Measurements from ENCODE around the gene SDHB. TPM values are rescaled to one million over a fixed set of nuclear protein-coding genes. Genes with fewer than 3 reads are reported as not detected.
A peak's percentile ranks its signal among the peaks of the same experiment; 100 is the strongest.

SDHB gene
- total and polyA plus RNA-seq, 10 donors, result 49.1 to 132 (median 83.7) TPM

GRCh38 chr1:17099616-17100340 is 45.9 kb upstream of the SDHB start:
- WGBS, 5 donors, result 48 to 63% (median 59%) methylated on average over 10 of the region's 10 CpGs
- peak overlapping the region in 1 of 8 donors; percentile 13 for H3K4me3 ChIP-seq
- peaks cover 0 to 54% (median 0%) of the 10 kb centered on the region in 6 donors for H3K36me3 ChIP-seq
- H3K27me3 ChIP-seq (replicated peaks in 1 of 7), result peaks cover 0 to 6% (median 0%) of the 10 kb centered on the region in 7 donors
- no peak for TF ChIP-seq POLR2AphosphoS5 (IDR thresholded peaks at IDR 0.05)
- no peaks in the 10 kb centered on the region for H3K9me3 ChIP-seq
- no peak for DNase-seq
- H3K4me1 ChIP-seq, result peaks cover 0 to 45% (median 23%) of the 10 kb centered on the region in 6 donors
- intact Hi-C loops (cut with DNase I; ENCODE audit: low total_unique reads), result no loop called here
- H3K27ac ChIP-seq, result peak overlapping the region in 7 of 8 donors; percentile 60 to 95 (median 86)

DNA sequence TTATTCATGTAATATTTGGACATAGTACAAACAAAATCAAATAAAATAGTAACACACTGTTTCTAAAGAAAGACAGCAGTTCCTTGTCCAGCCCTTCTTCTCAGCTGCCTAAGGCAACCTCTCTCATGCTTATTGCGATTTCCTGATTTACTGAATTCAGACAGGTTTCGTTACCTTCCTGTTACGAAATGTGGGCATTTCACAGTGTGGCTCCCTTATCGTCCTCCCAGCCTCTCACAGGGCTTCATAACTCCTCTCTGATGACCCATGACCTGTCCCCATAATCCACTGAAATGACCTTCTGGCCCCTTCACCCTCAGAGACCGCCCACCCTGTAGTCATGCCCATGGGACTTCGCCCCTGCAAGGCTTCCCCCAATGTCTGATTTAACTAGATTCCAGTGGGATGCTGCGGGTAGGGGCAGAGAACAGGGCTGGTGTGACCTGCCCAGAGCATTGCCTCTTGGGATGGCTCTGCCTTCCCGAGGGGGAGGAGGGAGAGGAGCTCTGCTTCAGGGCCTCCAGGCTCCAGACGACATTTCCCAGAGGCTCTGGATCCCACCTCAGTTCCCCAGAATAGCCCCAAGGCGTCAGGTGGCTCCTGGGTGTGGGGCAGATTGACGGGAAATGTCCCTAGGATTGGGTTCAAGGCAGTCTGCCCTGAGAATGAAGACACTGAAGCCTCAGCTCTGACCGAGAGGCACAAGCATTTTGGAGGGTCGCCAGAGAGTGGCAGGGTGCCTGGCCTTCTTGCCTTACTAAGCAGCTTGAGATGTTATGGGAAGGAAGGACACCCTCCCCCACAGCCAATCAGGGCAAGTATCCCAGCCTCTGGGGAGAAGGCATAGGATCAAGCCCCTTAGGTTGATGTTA is 44.9 kb upstream of the SDHB start:
- Histone ChIP-seq H3K36me3 (peaks cover 0 to 57% (median 0%) of the 10 kb centered on the region in 6 donors), H3K27ac (peak overlapping the region in 7 of 8 donors; percentile 60 to 95 (median 86)), H3K27me3 (replicated peaks in 1 of 7) (peaks cover 0 to 6% (median 0%) of the 10 kb centered on the region in 7 donors), H3K9me3 (no peaks in the 10 kb centered on the region), H3K4me3 (peak overlapping the region in 1 of 8 donors; percentile 37), H3K4me1 (peaks cover 0 to 45% (median 23%) of the 10 kb centered on the region in 6 donors)
- intact Hi-C loops (cut with DNase I; ENCODE audit: low total_unique reads), result no loop called here
- TF ChIP-seq POLR2AphosphoS5 (IDR thresholded peaks at IDR 0.05), result peak in 1 of 3 donors; percentile 38
- no peak for TF ChIP-seq CTCF (IDR thresholded peaks at IDR 0.05 in 8 of 11, conservative IDR thresholded peaks at IDR 0.05 in 3 of 11)
- WGBS, 5 donors, result 40 to 72% (median 51%) methylated on average over 11 to 13 of the region's 13 CpGs
- DNase-seq, result no peak

DNA sequence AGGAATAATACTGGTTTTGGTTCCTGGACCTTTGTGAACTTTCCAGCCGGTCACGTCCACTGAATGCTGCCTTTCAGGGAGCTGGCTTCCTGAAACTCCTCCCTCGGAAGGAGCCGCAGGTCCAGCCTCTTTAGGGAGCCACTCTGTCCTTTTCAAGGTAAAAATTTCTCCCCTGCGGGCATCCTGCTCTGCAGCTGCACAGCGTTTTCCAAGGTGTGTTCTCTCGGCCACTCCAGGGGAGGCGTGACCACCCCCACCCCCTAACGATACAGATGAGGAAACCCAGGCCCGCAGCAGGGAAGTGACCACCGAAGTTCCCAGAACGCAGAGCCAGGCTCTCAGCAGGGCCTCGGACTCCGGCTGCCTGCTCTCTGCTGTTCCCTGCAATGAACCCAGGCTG is 44.0 kb upstream of the SDHB start:
- 19 to 60% (median 37%) methylated on average over 4 to 14 of the region's 14 CpGs for WGBS, 5 donors
- Histone ChIP-seq H3K27ac (peak overlapping the region in 7 of 8 donors; percentile 60 to 95 (median 86)), H3K9me3 (no peaks in the 10 kb centered on the region), H3K4me1 (peaks cover 0 to 45% (median 23%) of the 10 kb centered on the region in 6 donors), H3K36me3 (peaks cover 0 to 57% (median 0%) of the 10 kb centered on the region in 6 donors), H3K4me3 (peak overlapping the region in 1 of 8 donors; percentile 37), H3K27me3 (replicated peaks in 1 of 7) (peaks cover 0 to 6% (median 0%) of the 10 kb centered on the region in 7 donors)
- intact Hi-C loops (cut with DNase I; ENCODE audit: low total_unique reads), result no loop called here
- peak; percentile 85 for DNase-seq
- TF ChIP-seq POLR2A (IDR thresholded peaks at IDR 0.05) (no peak), CTCF (IDR thresholded peaks at IDR 0.05 in 8 of 11, conservative IDR thresholded peaks at IDR 0.05 in 3 of 11) (no peak), POLR2AphosphoS5 (IDR thresholded peaks at IDR 0.05) (no peak)

DNA sequence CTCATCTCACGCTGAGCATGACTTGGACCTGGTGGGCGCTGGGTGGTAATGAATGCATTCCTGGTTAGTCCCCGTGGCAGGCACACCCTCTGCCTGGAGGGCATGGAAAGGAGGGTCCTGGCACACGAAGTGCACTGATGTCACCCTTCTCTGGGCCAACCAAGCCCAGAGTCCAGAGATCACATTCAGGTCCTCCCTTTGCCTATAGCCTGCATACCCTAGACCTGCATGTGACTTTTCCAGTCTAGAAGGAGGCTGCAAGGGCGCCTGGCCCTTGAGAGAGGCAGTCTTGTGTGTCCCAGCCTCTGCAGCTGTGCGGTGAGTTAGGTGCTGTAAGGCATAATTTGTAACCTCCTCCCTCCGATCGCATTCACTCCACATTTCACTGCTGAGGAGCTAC is 43.3 kb upstream of the SDHB start:
- Histone ChIP-seq H3K36me3 (peaks cover 0 to 57% (median 0%) of the 10 kb centered on the region in 6 donors), H3K4me3 (peak overlapping the region in 1 of 8 donors; percentile 37), H3K27ac (peak overlapping the region in 7 of 8 donors; percentile 60 to 95 (median 86)), H3K9me3 (no peaks in the 10 kb centered on the region), H3K27me3 (replicated peaks in 1 of 7) (peaks cover 0 to 6% (median 0%) of the 10 kb centered on the region in 7 donors), H3K4me1 (peaks cover 0 to 45% (median 23%) of the 10 kb centered on the region in 6 donors)
- intact Hi-C loops (cut with DNase I; ENCODE audit: low total_unique reads), result no loop called here
- TF ChIP-seq POLR2A (IDR thresholded peaks at IDR 0.05) (no peak), POLR2AphosphoS5 (IDR thresholded peaks at IDR 0.05) (no peak), CTCF (IDR thresholded peaks at IDR 0.05 in 8 of 11, conservative IDR thresholded peaks at IDR 0.05 in 3 of 11) (no peak)
- 77 to 87% (median 86%) methylated on average over 8 of the region's 8 CpGs for WGBS, 5 donors
- no peak for DNase-seq

All from spleen (tissue), 11 donors.